BJ (cell line): Measurements from ENCODE around the gene AXIN1. TPM values are rescaled to one million over a fixed set of nuclear protein-coding genes. Genes with fewer than 3 reads are reported as not detected.

Experiments
- CTCF ChIA-PET: fragments of 350-600 bp; formaldehyde crosslinking; extraction: SDS; loops from one replicate; lab custom pipeline; 2021; ENCODE audit warnings: antibody characterized with exemption, inconsistent platforms; lab: Yijun Ruan, JAX
- POLR2A ChIA-PET: fragments of 300-600 bp; sonication (Branson Sonifier 250); formaldehyde crosslinking; extraction: SDS; loops from one replicate; lab custom pipeline; 2021; ENCODE audit warnings: antibody characterized with exemption; lab: Charles Lee
- DNase-seq: peaks from one replicate; pipeline ENCODE4 v3.0.0-alpha.2; 2011; ENCODE audit warnings: low read depth
- H3K27me3 ChIP-seq: 2 replicates; pipeline ENCODE4 v1.6.0; 2011; ENCODE audit warnings: low read length; ENCODE audit not compliant: control insufficient read depth, insufficient read depth
- H3K36me3 ChIP-seq: 2 replicates; pipeline ENCODE4 v1.5.1; 2011; ENCODE audit warnings: low read length; ENCODE audit not compliant: control insufficient read depth, insufficient read depth
- H3K4me3 ChIP-seq: 2 replicates; pipeline ENCODE4 v1.5.1; 2011; ENCODE audit warnings: low read depth, mild to moderate bottlenecking, control low read depth, low read length
- polyA plus RNA-seq: library from polyadenylated mRNA; depleted of rRNA; stranded (reverse); fragments of >200 nt; gene quantifications from 2 replicates; pipeline ENCODE4 v1.2.3, GENCODE V29; 2011
- TF ChIP-seq, protein P1 (sequence below): IDR thresholded peaks from 2 replicates; pipeline ENCODE4 v1.5.1; 2011; ENCODE audit warnings: low read depth, mild to moderate bottlenecking, control low read depth, inconsistent platforms, low read length, moderate library complexity; ENCODE audit not compliant: insufficient read depth

Gene AXIN1
- polyA plus RNA-seq, 1 experiment = 4.3 TPM

DNA sequence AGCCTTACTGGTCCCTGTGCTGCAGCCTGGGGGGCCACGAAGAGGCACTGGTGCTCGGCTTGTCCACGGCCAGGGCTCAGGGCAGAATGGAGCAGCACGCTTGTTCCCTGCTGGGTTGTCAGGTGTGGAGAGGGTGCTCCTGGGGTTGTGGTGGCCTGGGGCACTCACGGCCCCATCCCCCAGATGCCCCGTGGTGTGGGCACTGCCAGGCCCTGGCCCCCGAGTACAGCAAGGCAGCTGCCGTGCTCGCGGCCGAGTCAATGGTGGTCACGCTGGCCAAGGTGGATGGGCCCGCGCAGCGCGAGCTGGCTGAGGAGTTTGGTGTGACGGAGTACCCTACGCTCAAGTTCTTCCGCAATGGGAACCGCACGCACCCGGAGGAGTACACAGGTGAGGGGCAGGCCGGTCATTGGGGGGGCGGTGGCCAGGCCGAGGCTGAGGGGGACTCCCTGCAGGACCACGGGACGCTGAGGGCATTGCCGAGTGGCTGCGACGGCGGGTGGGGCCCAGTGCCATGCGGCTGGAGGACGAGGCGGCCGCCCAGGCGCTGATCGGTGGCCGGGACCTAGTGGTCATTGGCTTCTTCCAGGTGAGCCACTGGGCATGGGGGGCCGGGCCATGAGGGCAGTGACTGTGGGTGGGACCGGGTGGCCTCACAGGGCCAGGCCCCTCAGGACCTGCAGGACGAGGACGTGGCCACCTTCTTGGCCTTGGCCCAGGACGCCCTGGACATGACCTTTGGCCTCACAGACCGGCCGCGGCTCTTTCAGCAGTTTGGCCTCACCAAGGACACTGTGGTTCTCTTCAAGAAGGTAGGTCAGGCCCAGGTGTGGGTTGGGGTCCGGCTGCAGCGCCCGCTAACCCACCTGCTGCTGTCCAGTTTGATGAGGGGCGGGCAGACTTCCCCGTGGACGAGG is 68.1 kb downstream of the AXIN1 start:
- Histone ChIP-seq H3K36me3 (peaks cover 4% of the 10 kb centered on the region), H3K4me3 (no peak overlapping the region), H3K27me3 (no peaks in the 10 kb centered on the region)
- DNase-seq = no peak
- ChIA-PET POLR2A (no interaction called here), CTCF (no interaction called here)
- TF ChIP-seq, protein P1, sequence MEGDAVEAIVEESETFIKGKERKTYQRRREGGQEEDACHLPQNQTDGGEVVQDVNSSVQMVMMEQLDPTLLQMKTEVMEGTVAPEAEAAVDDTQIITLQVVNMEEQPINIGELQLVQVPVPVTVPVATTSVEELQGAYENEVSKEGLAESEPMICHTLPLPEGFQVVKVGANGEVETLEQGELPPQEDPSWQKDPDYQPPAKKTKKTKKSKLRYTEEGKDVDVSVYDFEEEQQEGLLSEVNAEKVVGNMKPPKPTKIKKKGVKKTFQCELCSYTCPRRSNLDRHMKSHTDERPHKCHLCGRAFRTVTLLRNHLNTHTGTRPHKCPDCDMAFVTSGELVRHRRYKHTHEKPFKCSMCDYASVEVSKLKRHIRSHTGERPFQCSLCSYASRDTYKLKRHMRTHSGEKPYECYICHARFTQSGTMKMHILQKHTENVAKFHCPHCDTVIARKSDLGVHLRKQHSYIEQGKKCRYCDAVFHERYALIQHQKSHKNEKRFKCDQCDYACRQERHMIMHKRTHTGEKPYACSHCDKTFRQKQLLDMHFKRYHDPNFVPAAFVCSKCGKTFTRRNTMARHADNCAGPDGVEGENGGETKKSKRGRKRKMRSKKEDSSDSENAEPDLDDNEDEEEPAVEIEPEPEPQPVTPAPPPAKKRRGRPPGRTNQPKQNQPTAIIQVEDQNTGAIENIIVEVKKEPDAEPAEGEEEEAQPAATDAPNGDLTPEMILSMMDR = no peak

DNA sequence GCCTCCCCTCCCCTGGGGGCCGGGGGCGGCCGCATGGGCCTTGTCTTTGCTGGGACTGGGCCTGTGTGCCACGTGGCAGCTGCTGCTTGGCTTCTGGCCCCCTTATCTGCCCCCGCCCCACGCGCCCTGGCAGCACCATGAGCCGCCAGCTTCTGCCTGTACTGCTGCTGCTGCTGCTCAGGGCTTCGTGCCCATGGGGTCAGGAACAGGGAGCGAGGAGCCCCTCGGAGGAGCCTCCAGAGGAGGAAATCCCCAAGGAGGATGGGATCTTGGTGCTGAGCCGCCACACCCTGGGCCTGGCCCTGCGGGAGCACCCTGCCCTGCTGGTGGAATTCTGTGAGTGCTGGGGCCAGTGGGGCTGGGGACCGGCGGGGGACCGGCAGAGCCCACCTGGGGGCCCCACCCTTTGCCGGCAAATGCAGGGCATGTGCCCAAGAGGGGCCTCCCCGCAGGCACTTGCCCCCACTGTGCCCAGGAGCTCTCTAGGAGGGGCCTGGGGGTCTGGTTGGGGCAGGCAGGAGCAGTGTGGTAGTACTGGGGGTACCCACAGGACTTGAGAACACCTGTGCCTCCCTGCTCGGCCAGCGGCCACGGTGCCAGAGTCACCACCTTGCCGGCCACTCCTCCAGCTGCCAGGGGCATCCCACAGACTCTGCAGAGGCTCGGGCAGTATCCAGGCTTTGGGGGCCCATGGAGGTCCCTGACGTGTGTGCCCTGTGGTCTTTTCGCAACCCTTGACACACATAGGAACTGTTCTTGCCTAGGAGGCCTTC is 69.3 kb downstream of the AXIN1 start, which contains the start of gene PDIA2:
Gene PDIA2, plus strand, starts transcription at position 132 of the 773 bp plus-strand sequence. Its CDS starts 6 bp downstream, at position 138.
- no peak for DNase-seq
- Histone ChIP-seq H3K4me3 (no peak within 1 kb of the TSS), H3K27me3 (no peaks in the 10 kb centered on the region; the same call in 1 of the 2 replicates), H3K36me3 (peaks cover 2% of the 10 kb centered on the region)
- POLR2A ChIA-PET = no interaction called here
- CTCF ChIA-PET = interaction anchor here (0.6 kb wide), 1 partner anchor 62 kb away, joined by 3 read pairs; no protein-coding TSS in a partner anchor
- TF ChIP-seq, protein P1 = no peak

DNA sequence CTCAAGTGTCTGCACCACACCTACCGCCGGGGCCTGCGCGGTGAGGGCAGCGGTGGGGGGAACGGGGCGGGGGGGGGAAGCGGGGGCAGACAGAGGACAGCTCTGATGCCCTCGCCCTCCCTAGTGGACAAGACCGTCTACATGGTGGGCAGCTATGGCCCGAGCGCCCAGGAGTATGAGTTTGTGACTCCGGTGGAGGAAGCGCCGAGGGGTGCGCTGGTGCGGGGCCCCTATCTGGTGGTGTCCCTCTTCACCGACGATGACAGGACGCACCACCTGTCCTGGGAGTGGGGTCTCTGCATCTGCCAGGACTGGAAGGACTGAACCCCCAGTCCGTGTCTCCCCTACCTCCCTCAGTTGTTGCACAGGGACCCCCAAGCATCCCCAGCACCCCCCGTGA is 70.0 kb downstream of the AXIN1 start:
- ChIA-PET CTCF (no interaction called here), POLR2A (no interaction called here)
- Histone ChIP-seq H3K4me3 (no peak overlapping the region), H3K36me3 (peaks cover 2% of the 10 kb centered on the region; the same call in 1 of the 2 replicates), H3K27me3 (no peaks in the 10 kb centered on the region; the same call in 1 of the 2 replicates)
- DNase-seq = no peak
- TF ChIP-seq, protein P1 = no peak

DNA sequence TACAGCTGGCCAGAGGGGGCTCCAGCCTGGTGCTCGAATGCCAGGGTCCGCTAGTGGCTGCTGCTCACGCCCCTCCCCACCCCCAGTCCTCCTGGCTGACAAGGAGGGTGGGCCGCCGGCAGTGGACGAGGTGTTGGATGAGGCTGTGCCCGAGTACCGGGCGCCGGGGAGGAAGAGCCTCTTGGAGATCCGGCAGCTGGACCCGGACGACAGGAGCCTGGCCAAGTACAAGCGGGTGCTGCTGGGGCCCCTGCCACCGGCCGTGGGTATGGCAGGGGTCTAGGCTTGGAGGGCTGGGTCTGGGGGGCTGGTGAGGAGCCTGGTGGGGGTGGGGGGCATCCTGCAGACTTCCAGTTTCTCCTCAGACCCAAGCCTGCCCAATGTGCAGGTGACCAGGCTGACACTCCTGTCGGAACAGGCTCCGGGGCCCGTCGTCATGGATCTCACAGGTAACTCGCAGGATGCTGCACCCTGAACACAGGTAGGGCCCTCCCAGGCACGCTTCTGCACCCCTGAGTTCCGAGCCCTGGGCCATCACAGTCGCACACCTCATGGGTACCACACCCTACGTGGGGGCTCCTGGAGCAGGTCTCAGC is 70.8 kb downstream of the AXIN1 start:
- peaks cover 2% of the 10 kb centered on the region; the same call in 1 of the 2 replicates for H3K36me3 ChIP-seq
- no peak overlapping the region for H3K4me3 ChIP-seq
- ChIA-PET CTCF (no interaction called here), POLR2A (no interaction called here)
- TF ChIP-seq, protein P1 = no peak
- DNase-seq = no peak
- H3K27me3 ChIP-seq = no peaks in the 10 kb centered on the region; the same call in 1 of the 2 replicates
